ENCODE measurements around the gene MEGF8. TPM values are rescaled to one million over a fixed set of nuclear protein-coding genes. Genes with fewer than 3 reads are reported as not detected.

Gene MEGF8
- total and polyA plus RNA-seq, 2 of the 13 experiments (the other 11 are each of a cell fraction or from before 2014, with no cell fraction given), result 4.0 to 8.8 TPM

- TF ChIP-seq CEBPB (IDR thresholded peaks at IDR 0.05; ENCODE audit: borderline replicate concordance, low read depth, low read length), result 0 out of 2 replicates have a peak, but pooled peaks have one; percentile 32
These were observed 36.1 kb downstream of the MEGF8 start (continued) for GRCh38 chr19:42361545-42361910.

GRCh38 chr19:42362342-42362741, 36.9 kb downstream of the MEGF8 start:
- Histone ChIP-seq H3K9me3 (ENCODE audit: low read length) (peaks cover 11% of the 10 kb centered on the region), H3K27me3 (ENCODE audit: control insufficient read depth in 1 of 2, insufficient read depth in 2 of 2, low read length in 2 of 2) (no peaks in the 10 kb centered on the region), H3K4me2 (ENCODE audit: low read depth, low read length) (no peak overlapping the region), H3K4me1 (ENCODE audit: insufficient read depth, low read length) (no peaks in the 10 kb centered on the region), H3K27ac (ENCODE audit: extremely low read length, insufficient read depth, low read length) (no peak overlapping the region), H3K9ac (ENCODE audit: insufficient read depth, low read depth, low read length) (no peak overlapping the region), H4K20me1 (ENCODE audit: insufficient read depth, low read length) (no peaks in the 10 kb centered on the region), H3K36me3 (replicated peaks in 1 of 2; ENCODE audit: control insufficient read depth in 1 of 2, insufficient read depth in 2 of 2, low read length in 2 of 2) (peaks cover 13 to 16% of the 10 kb centered on the region in 2 experiments), H2AFZ (ENCODE audit: low read length) (no peak overlapping the region), H3K79me2 (ENCODE audit: insufficient read depth, low read length) (no peaks in the 10 kb centered on the region), H3K4me3 (replicated peaks in 1 of 3; ENCODE audit: insufficient read depth in 1 of 3, low read depth in 2 of 3, low read length in 3 of 3) (no peak overlapping the region)
- no peak for DNase-seq (ENCODE audit: low spot score)
- ChIA-PET POLR2A (no interaction called here), CTCF (ENCODE audit: low intra/inter-chr PET ratio, low total read pairs) (no interaction called here)
- no TSS peak for BruUV-seq (replicated peaks)
- no peak for ATAC-seq
- FAIRE-seq, result no peak
- in situ Hi-C loops (cut with HindIII; ENCODE audit: extremely low pct_ligation_motif_present, low pct_unique_long_range_greater_than_20kb) (no loop called here), intact Hi-C loops (cut with micrococcal nuclease; ENCODE audit: unreplicated experiment) (no loop called here)
- 88% methylated on average over 2 of the region's 14 CpGs for WGBS (ENCODE audit: low lambda C conversion rate)
- TF ChIP-seq FOXP1 (IDR thresholded peaks at IDR 0.05) (no peak), FOXP1 (CRISPR knock-in tag; IDR thresholded peaks at IDR 0.05) (no peak), ZNF546 (CRISPR knock-in tag; conservative IDR thresholded peaks at IDR 0.05) (no peak), ZNF138 (CRISPR knock-in tag; IDR thresholded peaks at IDR 0.05; ENCODE audit: low read depth) (no peak), MTERF4 (CRISPR knock-in tag; IDR thresholded peaks at IDR 0.05) (no peak), ZBTB20 (CRISPR knock-in tag; IDR thresholded peaks at IDR 0.05; ENCODE audit: borderline replicate concordance, low read depth) (no peak), SRSF1 (optimal IDR thresholded peaks at IDR 0.05; ENCODE audit: low read depth, low read length) (no peak), RFXAP (CRISPR knock-in tag; IDR thresholded peaks at IDR 0.05; ENCODE audit: borderline replicate concordance) (no peak), POLR2AphosphoS2 (IDR thresholded peaks at IDR 0.05; ENCODE audit: low read depth, low read length) (no peak), SP4 (CRISPR knock-in tag; IDR thresholded peaks at IDR 0.05) (no peak), TP53 (CRISPR knock-in tag; conservative IDR thresholded peaks at IDR 0.05) (no peak), NCOA2 (CRISPR knock-in tag; IDR thresholded peaks at IDR 0.05) (no peak), ZFP37 (CRISPR knock-in tag; IDR thresholded peaks at IDR 0.05; ENCODE audit: borderline replicate concordance) (no peak), ZBTB25 (CRISPR knock-in tag; IDR thresholded peaks at IDR 0.05) (no peak), MED13 (CRISPR knock-in tag; IDR thresholded peaks at IDR 0.05) (no peak)
- TF ChIP-seq, protein P1, sequence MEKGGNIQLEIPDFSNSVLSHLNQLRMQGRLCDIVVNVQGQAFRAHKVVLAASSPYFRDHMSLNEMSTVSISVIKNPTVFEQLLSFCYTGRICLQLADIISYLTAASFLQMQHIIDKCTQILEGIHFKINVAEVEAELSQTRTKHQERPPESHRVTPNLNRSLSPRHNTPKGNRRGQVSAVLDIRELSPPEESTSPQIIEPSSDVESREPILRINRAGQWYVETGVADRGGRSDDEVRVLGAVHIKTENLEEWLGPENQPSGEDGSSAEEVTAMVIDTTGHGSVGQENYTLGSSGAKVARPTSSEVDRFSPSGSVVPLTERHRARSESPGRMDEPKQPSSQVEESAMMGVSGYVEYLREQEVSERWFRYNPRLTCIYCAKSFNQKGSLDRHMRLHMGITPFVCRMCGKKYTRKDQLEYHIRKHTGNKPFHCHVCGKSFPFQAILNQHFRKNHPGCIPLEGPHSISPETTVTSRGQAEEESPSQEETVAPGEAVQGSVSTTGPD (CRISPR knock-in tag; IDR thresholded peaks at IDR 0.05), result no peak
